SK-N-SH (cell line): Measurements from ENCODE around the gene ZNF804B. TPM values are rescaled to one million over a fixed set of nuclear protein-coding genes. Genes with fewer than 3 reads are reported as not detected.

Experiments
- CTCF ChIA-PET: fragments of 300-600, 350-600 bp; formaldehyde crosslinking; extraction: SDS; loops from one replicate; lab custom pipeline; 2021; lab: Yijun Ruan, JAX
- POLR2A ChIA-PET: fragments of 350-600 bp; sonication (Branson Sonifier 250); formaldehyde crosslinking; extraction: SDS; loops from one replicate; lab custom pipeline; 2020; ENCODE audit warnings: antibody characterized with exemption, inconsistent platforms; lab: Yijun Ruan, JAX
- DNase-seq: peaks from one replicate; pipeline ENCODE4 v3.0.0; 2012
- H2AFZ ChIP-seq: fragments of 200-600 bp; sonication (generic); 2 replicates; pipeline ENCODE4 v1.8.1; 2016; ENCODE audit warnings: antibody characterized with exemption, mild to moderate bottlenecking, low read depth
- H3F3A ChIP-seq: fragments of 200-600 bp; sonication (generic); replicated peaks from 2 replicates; pipeline ENCODE3; 2016; ENCODE audit warnings: antibody characterized with exemption, mild to moderate bottlenecking; ENCODE audit not compliant: insufficient read depth
- H3K27ac ChIP-seq, 2 experiments: fragments of 200-500 bp in 1 of 2; fragments of 200-600 bp in 1 of 2; sonication (Bioruptor generic) in 1 of 2; sonication (generic), shearing (Covaris generic) in 1 of 2; 2 replicates each; pipeline versions ENCODE4 v1.5.1 to v1.6.1; 2014 to 2016; ENCODE audit warnings: low read depth in 2 of 2, inconsistent platforms in 1 of 2, low read length in 1 of 2, mild to moderate bottlenecking in 1 of 2, mixed read lengths in 1 of 2
- H3K27me3 ChIP-seq: fragments of 200-600 bp; sonication (generic), shearing (Covaris generic); 2 replicates; pipeline ENCODE4 v1.6.1; 2016; ENCODE audit warnings: mixed run types; ENCODE audit not compliant: insufficient read depth
- H3K36me3 ChIP-seq, 2 experiments: fragments of 200-500 bp in 1 of 2; fragments of 200-600 bp in 1 of 2; sonication (Bioruptor generic) in 1 of 2; sonication (generic) in 1 of 2; replicated peaks in 1 of 2; 2 replicates each; pipeline versions ENCODE3 to v1.5.1; 2014 to 2016; ENCODE audit warnings: low read length in 1 of 2, mild to moderate bottlenecking in 1 of 2; ENCODE audit not compliant: insufficient read depth in 2 of 2, control insufficient read depth in 1 of 2
- H3K4me1 ChIP-seq, 2 experiments: fragments of 200-500 bp in 1 of 2; fragments of 200-600 bp in 1 of 2; sonication (Bioruptor generic) in 1 of 2; sonication (generic), shearing (Covaris generic) in 1 of 2; 2 replicates each; pipeline versions ENCODE4 v1.5.1 to v1.6.1; 2014 to 2016; ENCODE audit warnings: low read depth in 1 of 2, low read length in 1 of 2, mixed run types in 1 of 2; ENCODE audit not compliant: insufficient read depth in 2 of 2, control insufficient read depth in 1 of 2
- H3K4me2 ChIP-seq: fragments of 200-600 bp; sonication (generic), shearing (Covaris generic); 2 replicates; pipeline ENCODE4 v1.6.1; 2017; ENCODE audit warnings: mixed run types
- H3K4me3 ChIP-seq, 2 experiments: fragments of 200-500 bp in 1 of 2; fragments of 200-600 bp in 1 of 2; sonication (Bioruptor generic) in 1 of 2; sonication (generic), shearing (Covaris generic) in 1 of 2; 2 replicates each; pipeline versions ENCODE4 v1.5.1 to v1.8.1; 2014 to 2016; ENCODE audit warnings: low read depth in 2 of 2, inconsistent platforms in 1 of 2, low read length in 1 of 2, mild to moderate bottlenecking in 1 of 2, mixed read lengths in 1 of 2, moderate library complexity in 1 of 2
- H3K79me2 ChIP-seq: fragments of 200-600 bp; sonication (generic); 2 replicates; pipeline ENCODE4 v1.8.1; 2017; ENCODE audit warnings: mild to moderate bottlenecking; ENCODE audit not compliant: insufficient read depth
- H3K9ac ChIP-seq: fragments of 200-600 bp; sonication (generic); 2 replicates; pipeline ENCODE4 v1.6.1; 2017; ENCODE audit warnings: mixed run types
- H3K9me2 ChIP-seq: fragments of 200-600 bp; sonication (generic); 2 replicates; pipeline ENCODE4 v1.6.1; 2017; ENCODE audit warnings: mixed run types
- H3K9me3 ChIP-seq: fragments of 200-600 bp; sonication (generic); 2 replicates; pipeline ENCODE4 v1.6.1; 2017; ENCODE audit warnings: mixed run types, mild to moderate bottlenecking, moderate library complexity
- H4K20me1 ChIP-seq: fragments of 200-600 bp; sonication (generic); 2 replicates; pipeline ENCODE4 v1.6.1; 2017; ENCODE audit warnings: mild to moderate bottlenecking, mixed run types; ENCODE audit not compliant: insufficient read depth
- CHD2 ChIP-seq: fragments of 150-350 bp; IDR thresholded peaks from 2 replicates; pipeline ENCODE4 v1.6.1; 2018; ENCODE audit warnings: low read length; ENCODE audit not compliant: partially characterized antibody
- CTCF ChIP-seq: fragments of 200-600 bp; sonication (generic); IDR thresholded peaks from 2 replicates; pipeline ENCODE4 v1.6.1; 2017; ENCODE audit warnings: antibody characterized with exemption, mild to moderate bottlenecking, moderate library complexity
- FOSL2 ChIP-seq: IDR thresholded peaks from 2 replicates; pipeline ENCODE4 v1.4.0; 2012; ENCODE audit warnings: low read depth, mild to moderate bottlenecking, moderate library complexity, borderline replicate concordance
- GABPA ChIP-seq: IDR thresholded peaks from 2 replicates; pipeline ENCODE4 v1.4.0; 2012; ENCODE audit warnings: low read depth, mild to moderate bottlenecking
- GATA2 ChIP-seq: sonication (generic); formaldehyde crosslinking; IDR thresholded peaks from 2 replicates; pipeline ENCODE4 v1.5.0; 2020; ENCODE audit warnings: mild to moderate bottlenecking, missing genetic modification reagents
- IRF3 ChIP-seq: fragments of 150-350 bp; IDR thresholded peaks from 2 replicates; pipeline ENCODE4 v1.6.1; 2016; ENCODE audit warnings: mild to moderate bottlenecking, low read depth, low read length
- JUND ChIP-seq: IDR thresholded peaks from 2 replicates; pipeline ENCODE4 v1.4.0; 2012
- MAX ChIP-seq: IDR thresholded peaks from 2 replicates; pipeline ENCODE4 v1.4.0; 2012; ENCODE audit warnings: low read depth
- MXI1 ChIP-seq: IDR thresholded peaks from 2 replicates; pipeline ENCODE4 v1.6.1; 2012; ENCODE audit warnings: mild to moderate bottlenecking, low read depth, low read length, improper control_type of control experiment
- NFIC ChIP-seq: IDR thresholded peaks from 2 replicates; pipeline ENCODE4 v1.4.0; 2012; ENCODE audit warnings: borderline replicate concordance
- PBX3 ChIP-seq: IDR thresholded peaks from 2 replicates; pipeline ENCODE4; 2012
- POLR2AphosphoS5 ChIP-seq: IDR thresholded peaks from 2 replicates; pipeline ENCODE4 v1.6.1; 2012; ENCODE audit warnings: low read depth, low read length
- RFX5 ChIP-seq: IDR thresholded peaks from 2 replicates; pipeline ENCODE4 v1.6.1; 2012; ENCODE audit warnings: mild to moderate bottlenecking, improper control_type of control experiment, low read length
- RXRA ChIP-seq: IDR thresholded peaks from 2 replicates; pipeline ENCODE4 v1.4.0; 2012; ENCODE audit warnings: low read depth, mild to moderate bottlenecking, borderline replicate concordance
- SIN3A ChIP-seq: IDR thresholded peaks from 2 replicates; pipeline ENCODE4 v1.6.1; 2012; ENCODE audit warnings: low read depth, mild to moderate bottlenecking, low read length, moderate library complexity, borderline replicate concordance
- SMC3 ChIP-seq: IDR thresholded peaks from 2 replicates; pipeline ENCODE4 v1.6.1; 2012; ENCODE audit warnings: low read depth, low read length, improper control_type of control experiment
- TAF1 ChIP-seq: IDR thresholded peaks from 2 replicates; pipeline ENCODE4 v1.6.1; 2012; ENCODE audit warnings: low read depth, mild to moderate bottlenecking, low read length, moderate library complexity, borderline replicate concordance
- TCF12 ChIP-seq: IDR thresholded peaks from 2 replicates; pipeline ENCODE4 v1.4.0; 2012
- TEAD4 ChIP-seq: IDR thresholded peaks from 2 replicates; pipeline ENCODE4 v1.4.0; 2012; ENCODE audit warnings: mild to moderate bottlenecking, borderline replicate concordance; ENCODE audit not compliant: insufficient read depth
- USF2 ChIP-seq: fragments of 150-350 bp; IDR thresholded peaks from 2 replicates; pipeline ENCODE4 v1.6.1; 2017; ENCODE audit warnings: antibody characterized with exemption, low read length, low read depth, borderline replicate concordance
- WGBS: methylation state at CpG from one replicate; pipeline ENCODE4 v1.1.6; 2017; ENCODE audit warnings: low lambda C conversion rate; 5-methylcytosine and 5-hydroxymethylcytosine counted together
- polyA plus RNA-seq, 3 experiments: library from polyadenylated mRNA; depleted of rRNA; stranded (reverse); fragments of >200 nt; gene quantifications; 2 replicates each; pipeline ENCODE4 v1.2.3, GENCODE V29; 2012

ZNF804B gene
- polyA plus RNA-seq, 1 of the 3 experiments (the other 2 are of a cell fraction) = not detected

GRCh38 chr7:89182116-89182515 lies 422.6 kb downstream of the ZNF804B start:
- H3K36me3 ChIP-seq = no peaks in the 10 kb centered on the region
- H3K9me3 ChIP-seq = no peaks in the 10 kb centered on the region
- 32% methylated on average over 2 of the region's 2 CpGs for WGBS
- DNase-seq = no peak
- H4K20me1 ChIP-seq = no peaks in the 10 kb centered on the region
- H3K27me3 ChIP-seq = no peaks in the 10 kb centered on the region
- no peak overlapping the region for H3K4me3 ChIP-seq
- ChIA-PET POLR2A (no interaction called here), CTCF (no interaction called here)
- H3K27ac ChIP-seq = no peak overlapping the region
- no peaks in the 10 kb centered on the region for H3F3A ChIP-seq
- no peak overlapping the region for H3K4me2 ChIP-seq
- H2AFZ ChIP-seq = no peak overlapping the region
- no peaks in the 10 kb centered on the region; the same call in 1 of the 2 replicates for H3K9me2 ChIP-seq
- no peak overlapping the region for H3K9ac ChIP-seq
- H3K79me2 ChIP-seq = no peaks in the 10 kb centered on the region
- no peaks in the 10 kb centered on the region for H3K4me1 ChIP-seq
- no peak for TF ChIP-seq MAX
- TF ChIP-seq CHD2 = no peak

- WGBS = 3% methylated on average over 5 of the region's 5 CpGs
- CTCF ChIA-PET = interaction anchor here (0.6 kb wide), 2 partner anchors 13 to 547 kb away, joined by 3 read pairs; no protein-coding TSS in a partner anchor
- Histone ChIP-seq H2AFZ (no peak overlapping the region), H3K9me2 (no peaks in the 10 kb centered on the region; the same call in 1 of the 2 replicates), H3K4me1 (no peaks in the 10 kb centered on the region), H3K4me3 (no peak overlapping the region), H4K20me1 (no peaks in the 10 kb centered on the region), H3K27ac (no peak overlapping the region), H3K79me2 (no peaks in the 10 kb centered on the region), H3K9ac (no peak overlapping the region), H3F3A (no peaks in the 10 kb centered on the region), H3K4me2 (no peak overlapping the region), H3K9me3 (no peaks in the 10 kb centered on the region), H3K36me3 (no peaks in the 10 kb centered on the region), H3K27me3 (no peaks in the 10 kb centered on the region)
- no peak for DNase-seq
- POLR2A ChIA-PET = no interaction called here
- TF ChIP-seq RXRA = no peak
- TF ChIP-seq GABPA = no peak
- TF ChIP-seq JUND = no peak
- no peak for TF ChIP-seq SMC3
- no peak for TF ChIP-seq FOSL2
- TF ChIP-seq CHD2 = no peak
- TF ChIP-seq NFIC = no peak
- TF ChIP-seq RFX5 = no peak
- TF ChIP-seq PBX3 = no peak
- no peak for TF ChIP-seq SIN3A
- TF ChIP-seq TAF1 = no peak
- TF ChIP-seq USF2 = no peak
- TF ChIP-seq IRF3 = no peak
- TF ChIP-seq TCF12 = no peak
- TF ChIP-seq MAX = no peak
- TF ChIP-seq POLR2AphosphoS5 = no peak
- TF ChIP-seq CTCF = no peak
- TF ChIP-seq TEAD4 = no peak
- no peak for TF ChIP-seq GATA2 (CRISPR knock-in tag)
- no peak for TF ChIP-seq MXI1
Observed at GRCh38 chr7:89183712-89184111, 424.2 kb downstream of the ZNF804B start.
